AG04449 (cell line): ENCODE results near the gene IPCEF1.

ENCODE experiments used
- CTCF ChIA-PET: fragments of 350-600 bp; formaldehyde crosslinking; extraction: SDS; loops from one replicate; lab custom pipeline; 2021; ENCODE audit warnings: antibody characterized with exemption; lab: Yijun Ruan, JAX
- POLR2A ChIA-PET: fragments of 400-600, 350-600 bp; formaldehyde crosslinking; extraction: SDS; loops from one replicate; lab custom pipeline; 2020; ENCODE audit warnings: antibody characterized with exemption, inconsistent platforms; lab: Yijun Ruan, JAX
- DNase-seq: peaks from one replicate; pipeline ENCODE4 v3.0.0-alpha.2; 2010; ENCODE audit warnings: low read depth, low spot score
- H3K4me3 ChIP-seq: 2 replicates; pipeline ENCODE4 v1.5.1; 2011; ENCODE audit warnings: low read depth, mild to moderate bottlenecking, control low read depth, low read length
- TF ChIP-seq, protein P1 (sequence below): IDR thresholded peaks from one replicate; pipeline ENCODE4 v1.5.1; 2011; ENCODE audit warnings: mild to moderate bottlenecking, moderate library complexity, low read length, control low read depth, inconsistent platforms; ENCODE audit not compliant: insufficient read depth; ENCODE audit errors: missing control alignments

The IPCEF1 gene

GRCh38 chr6:154165478-154165877 lies 191.1 kb downstream of the IPCEF1 start:
- no peak for DNase-seq
- H3K4me3 ChIP-seq = no peak overlapping the region
- TF ChIP-seq, protein P1, sequence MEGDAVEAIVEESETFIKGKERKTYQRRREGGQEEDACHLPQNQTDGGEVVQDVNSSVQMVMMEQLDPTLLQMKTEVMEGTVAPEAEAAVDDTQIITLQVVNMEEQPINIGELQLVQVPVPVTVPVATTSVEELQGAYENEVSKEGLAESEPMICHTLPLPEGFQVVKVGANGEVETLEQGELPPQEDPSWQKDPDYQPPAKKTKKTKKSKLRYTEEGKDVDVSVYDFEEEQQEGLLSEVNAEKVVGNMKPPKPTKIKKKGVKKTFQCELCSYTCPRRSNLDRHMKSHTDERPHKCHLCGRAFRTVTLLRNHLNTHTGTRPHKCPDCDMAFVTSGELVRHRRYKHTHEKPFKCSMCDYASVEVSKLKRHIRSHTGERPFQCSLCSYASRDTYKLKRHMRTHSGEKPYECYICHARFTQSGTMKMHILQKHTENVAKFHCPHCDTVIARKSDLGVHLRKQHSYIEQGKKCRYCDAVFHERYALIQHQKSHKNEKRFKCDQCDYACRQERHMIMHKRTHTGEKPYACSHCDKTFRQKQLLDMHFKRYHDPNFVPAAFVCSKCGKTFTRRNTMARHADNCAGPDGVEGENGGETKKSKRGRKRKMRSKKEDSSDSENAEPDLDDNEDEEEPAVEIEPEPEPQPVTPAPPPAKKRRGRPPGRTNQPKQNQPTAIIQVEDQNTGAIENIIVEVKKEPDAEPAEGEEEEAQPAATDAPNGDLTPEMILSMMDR = no peak
- POLR2A ChIA-PET = no interaction called here
- CTCF ChIA-PET = interaction anchor here (1.4 to 1.6 kb wide), 2 partner anchors 10 to 205 kb away, joined by 4 to 9 read pairs; no protein-coding TSS in a partner anchor

DNA sequence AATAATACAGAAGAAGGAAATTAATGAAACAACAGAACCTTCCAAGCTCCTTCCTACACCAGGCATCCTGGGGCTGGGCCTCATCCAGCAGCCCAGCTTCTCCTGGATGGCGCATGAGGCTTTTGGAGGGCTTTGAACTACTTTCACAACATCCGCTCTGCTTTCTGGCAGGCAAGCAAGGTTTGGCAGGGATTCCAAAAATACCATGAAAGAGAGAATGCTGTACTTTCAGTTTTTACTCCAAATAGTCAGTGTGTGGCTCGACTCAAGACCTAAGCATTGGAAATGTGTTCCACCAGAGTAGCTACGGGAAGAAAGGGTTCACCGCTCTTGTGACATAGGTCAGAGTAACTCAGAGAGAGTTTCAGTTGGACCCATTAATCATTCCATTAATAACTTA lies 192.2 kb downstream of the IPCEF1 start:
- ChIA-PET POLR2A (no interaction called here), CTCF (interaction anchor here (1.6 to 2.2 kb wide), 2 partner anchors 10 to 206 kb away, joined by 9 to 13 read pairs; no protein-coding TSS in a partner anchor)
- TF ChIP-seq, protein P1 = no peak
- H3K4me3 ChIP-seq = no peak overlapping the region
- DNase-seq = peak; percentile 24

DNA sequence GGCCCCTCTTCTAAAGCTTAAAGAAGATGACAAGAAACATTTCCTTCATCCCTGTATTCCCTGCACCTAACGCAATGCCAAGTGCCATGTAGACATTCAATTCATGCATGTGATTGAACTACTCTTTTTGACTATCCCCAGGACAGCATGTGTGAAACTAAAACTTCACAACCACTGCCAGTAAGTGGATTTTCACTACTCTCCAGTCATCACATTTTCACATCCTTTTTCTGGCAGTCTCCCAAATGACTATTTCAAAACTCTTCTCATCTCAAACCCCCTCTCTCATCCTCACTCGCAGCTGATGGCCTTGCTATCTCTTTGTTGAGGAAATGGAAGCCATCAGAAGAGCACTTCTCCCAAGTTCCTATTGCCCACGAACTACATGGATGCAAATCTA lies 194.9 kb downstream of the IPCEF1 start:
- ChIA-PET POLR2A (no interaction called here), CTCF (no interaction called here)
- no peak overlapping the region for H3K4me3 ChIP-seq
- no peak for DNase-seq
- TF ChIP-seq, protein P1 = no peak

DNA sequence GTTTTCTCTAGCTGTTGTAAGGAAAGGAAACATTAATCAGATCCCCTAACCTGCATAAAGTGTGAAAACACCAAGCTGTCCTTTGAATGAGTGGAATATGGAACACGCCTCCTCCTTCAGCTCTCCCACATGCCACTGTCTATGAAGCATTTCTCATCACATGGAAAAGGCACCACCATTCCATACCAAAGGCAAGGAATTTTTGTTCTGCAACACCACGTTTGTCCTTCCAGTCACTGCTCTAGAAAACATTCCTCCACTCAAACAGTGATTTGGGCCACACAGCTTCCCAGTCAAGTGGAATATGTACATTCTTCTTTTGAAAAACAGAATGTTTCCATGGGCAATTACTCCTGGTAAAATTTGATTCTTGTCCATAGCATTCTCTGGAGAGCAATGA lies 197.5 kb downstream of the IPCEF1 start:
- CTCF ChIA-PET = interaction anchor here (1.3 to 3.7 kb wide), 2 partner anchors 118 to 212 kb away, joined by 5 to 26 read pairs; no protein-coding TSS in a partner anchor

GRCh38 chr6:154157706-154158105 lies 198.9 kb downstream of the IPCEF1 start:
- ChIA-PET CTCF (interaction anchor here (0.9 to 3.7 kb wide), 8 partner anchors 13 to 517 kb away, joined by 3 to 26 read pairs (median 4); partner anchors contain the start of gene CNKSR3), POLR2A (no interaction called here)
- no peak for DNase-seq
- no peak overlapping the region for H3K4me3 ChIP-seq
- TF ChIP-seq, protein P1 = no peak

More for the DNA sequence above, 197.5 kb downstream of the IPCEF1 start:
- TF ChIP-seq, protein P1 = no peak
- no peak overlapping the region for H3K4me3 ChIP-seq
- POLR2A ChIA-PET = no interaction called here
- no peak for DNase-seq

GRCh38 chr6:154157082-154157481 lies 199.5 kb downstream of the IPCEF1 start:
- ChIA-PET POLR2A (no interaction called here), CTCF (interaction anchor here (0.9 to 3.7 kb wide), 9 partner anchors 13 to 518 kb away, joined by 3 to 26 read pairs (median 4); partner anchors contain the start of gene CNKSR3)
- TF ChIP-seq, protein P1 = no peak
- H3K4me3 ChIP-seq = no peak overlapping the region
- no peak for DNase-seq
